Endothelial cell of umbilical vein (primary cell): ENCODE results near the gene PRPF31. TPM values are rescaled to one million over a fixed set of nuclear protein-coding genes. Genes with fewer than 3 reads are reported as not detected.

Experiments
- BruUV-seq: library from RNA; stranded (reverse); fragments of 400-500 nt; replicated peaks from 2 replicates; lab custom pipeline; 2021; lab: Mats Ljungman, UMichigan
- CTCF ChIA-PET: fragments of 300-600, 350-600 bp; sonication (Branson Sonifier 250); formaldehyde crosslinking; loops from one replicate; lab custom pipeline; 2021; ENCODE audit warnings: antibody characterized with exemption, inconsistent platforms; lab: Charles Lee
- POLR2A ChIA-PET: fragments of 300-600, 350-600 bp; sonication (Branson Sonifier 250); formaldehyde crosslinking; loops from one replicate; lab custom pipeline; 2021; ENCODE audit warnings: antibody characterized with exemption, inconsistent platforms; lab: Charles Lee
- DNase-seq: peaks from one replicate; pipeline ENCODE4 v3.0.0-alpha.2; 2011; ENCODE audit warnings: low read depth, low spot score
- FAIRE-seq: peaks from 2 replicates; lab custom pipeline; 2011; peaks lifted over from hg19 to GRCh38; lab: Jason Lieb, UNC
- H2AFZ ChIP-seq: 2 replicates; pipeline ENCODE4 v1.6.0; 2012; ENCODE audit warnings: low read depth, low read length, control low read depth, inconsistent platforms
- H3K27ac ChIP-seq: 2 replicates; pipeline ENCODE4 v1.5.1; 2011; ENCODE audit warnings: low read depth, mild to moderate bottlenecking, control low read depth, low read length, moderate library complexity; ENCODE audit not compliant: insufficient read depth
- H3K27me3 ChIP-seq, 2 experiments: 2 replicates each; pipeline versions ENCODE4 v1.6.0 to v1.6.1; 2011; ENCODE audit warnings: low read length in 2 of 2, mixed read lengths in 1 of 2; ENCODE audit not compliant: control insufficient read depth in 2 of 2, insufficient read depth in 2 of 2
- H3K36me3 ChIP-seq, 2 experiments: 2 replicates in 1 of 2; 3 replicates in 1 of 2; pipeline ENCODE4 v1.5.1; 2011; ENCODE audit warnings: low read length in 2 of 2, mild to moderate bottlenecking in 1 of 2, moderate library complexity in 1 of 2; ENCODE audit not compliant: control insufficient read depth in 2 of 2, insufficient read depth in 2 of 2; ENCODE audit errors: extremely low read depth in 1 of 2
- H3K4me1 ChIP-seq: 3 replicates; pipeline ENCODE4 v1.5.1; 2011; ENCODE audit warnings: mild to moderate bottlenecking, low read length; ENCODE audit not compliant: control insufficient read depth, insufficient read depth; ENCODE audit errors: extremely low read depth
- H3K4me2 ChIP-seq: 2 replicates; pipeline ENCODE4 v1.6.1; 2011; ENCODE audit warnings: low read length, control low read depth, mixed read lengths; ENCODE audit not compliant: insufficient read depth
- H3K4me3 ChIP-seq, 3 experiments: fragments of 200-600 bp in 1 of 3; sonication (generic), shearing (Covaris generic) in 1 of 3; replicated peaks in 1 of 3; 2 replicates each; pipeline ENCODE4 v1.5.1; 2011 to 2016; ENCODE audit warnings: control low read depth in 3 of 3, low read length in 3 of 3, mild to moderate bottlenecking in 2 of 3, inconsistent platforms in 1 of 3, low read depth in 1 of 3, moderate library complexity in 1 of 3; ENCODE audit not compliant: insufficient read depth in 1 of 3
- H3K79me2 ChIP-seq: 2 replicates; pipeline ENCODE4 v1.6.0; 2012; ENCODE audit warnings: low read length, inconsistent platforms; ENCODE audit not compliant: control insufficient read depth, insufficient read depth
- H3K9ac ChIP-seq: replicated peaks from 2 replicates; pipeline ENCODE3; 2011; ENCODE audit warnings: low read length, control low read depth; ENCODE audit not compliant: insufficient read depth; ENCODE audit errors: extremely low read depth
- H3K9me1 ChIP-seq: replicated peaks from 3 replicates; pipeline ENCODE4 v1.6.0; 2011; ENCODE audit warnings: mild to moderate bottlenecking, low read length; ENCODE audit not compliant: control insufficient read depth, insufficient read depth; ENCODE audit errors: extremely low read depth
- H3K9me3 ChIP-seq: replicated peaks from 2 replicates; pipeline ENCODE4 v1.5.1; 2012; ENCODE audit warnings: low read length, inconsistent platforms; ENCODE audit not compliant: control insufficient read depth, insufficient read depth
- H4K20me1 ChIP-seq: replicated peaks from 2 replicates; pipeline ENCODE3; 2011; ENCODE audit warnings: mild to moderate bottlenecking, low read length; ENCODE audit not compliant: control insufficient read depth, insufficient read depth; ENCODE audit errors: extremely low read depth
- EZH2 ChIP-seq: IDR thresholded peaks from 2 replicates; pipeline ENCODE4 v1.6.1; 2012; ENCODE audit warnings: borderline replicate concordance, low read depth, mild to moderate bottlenecking, moderate library complexity, low read length, inconsistent platforms; ENCODE audit not compliant: severe bottlenecking
- FOS ChIP-seq: IDR thresholded peaks from 2 replicates; pipeline ENCODE4 v1.6.1; 2011; ENCODE audit warnings: mild to moderate bottlenecking, low read length, moderate library complexity, borderline replicate concordance; ENCODE audit not compliant: insufficient read depth
- GATA2 ChIP-seq: IDR thresholded peaks from 2 replicates; pipeline ENCODE4 v1.7.0; 2011; ENCODE audit warnings: low read depth, mild to moderate bottlenecking, moderate library complexity, mixed read lengths, low read length; ENCODE audit not compliant: insufficient read length, insufficient read depth
- MYC ChIP-seq: IDR thresholded peaks from one replicate; pipeline ENCODE4 v1.6.1; 2011; ENCODE audit warnings: mild to moderate bottlenecking, low read depth, low read length
- POLR2A ChIP-seq: IDR thresholded peaks from 2 replicates; pipeline ENCODE4 v1.6.1; 2012; ENCODE audit warnings: low read depth, mild to moderate bottlenecking, control low read depth, low read length
- POLR2AphosphoS5 ChIP-seq: IDR thresholded peaks from 2 replicates; pipeline ENCODE4 v1.6.1; 2012; ENCODE audit warnings: low read depth, mild to moderate bottlenecking, control low read depth, low read length, moderate library complexity; ENCODE audit not compliant: insufficient read depth
- dilution Hi-C: fragments of 300-500 bp; cut with MboI; formaldehyde crosslinking; loops from one replicate; pipeline ENCODE4 v1.15.0; 2019; ENCODE audit warnings: low sequenced_read_pairs; ENCODE audit not compliant: extremely low pct_ligation_motif_present
- intact Hi-C: fragments of 100-400 bp; cut with micrococcal nuclease; formaldehyde crosslinking; loops from one replicate; pipeline ENCODE4 v1.10.0; 2022
- polyA plus RNA-seq, 4 experiments: library from polyadenylated mRNA; depleted of rRNA in 3 of 4; stranded (reverse) in 3 of 4; unstranded in 1 of 4; fragments of >200 nt; gene quantifications; 2 replicates each; pipeline versions ENCODE4 v1.2.1 to v1.2.3, GENCODE V29; 2011 to 2012; ENCODE audit warnings: missing spikeins in 1 of 4
- total RNA-seq: library from RNA; stranded (reverse); gene quantifications from 2 replicates; pipeline ENCODE4 v1.2.3, GENCODE V29; 2021
- TF ChIP-seq, protein P1 (sequence below): IDR thresholded peaks from 2 replicates; pipeline ENCODE4 v1.6.1; 2011; ENCODE audit not compliant: insufficient read depth, insufficient read length
- TF ChIP-seq, protein P2 (sequence below), 2 donors: IDR thresholded peaks; 1 replicate in 1 of 2; 2 replicates in 1 of 2; pipeline ENCODE4 v1.5.1; 2011; ENCODE audit warnings: low read length in 2 of 2, mild to moderate bottlenecking in 2 of 2, moderate library complexity in 2 of 2, control low read depth in 1 of 2, inconsistent platforms in 1 of 2, low read depth in 1 of 2; ENCODE audit not compliant: insufficient read depth in 1 of 2; ENCODE audit errors: extremely low read depth in 1 of 2

PRPF31 gene
- total and polyA plus RNA-seq, 2 donors (not counting 3 experiments of a cell fraction or from before 2014, with no cell fraction given) = 76.2 to 101 TPM

DNA sequence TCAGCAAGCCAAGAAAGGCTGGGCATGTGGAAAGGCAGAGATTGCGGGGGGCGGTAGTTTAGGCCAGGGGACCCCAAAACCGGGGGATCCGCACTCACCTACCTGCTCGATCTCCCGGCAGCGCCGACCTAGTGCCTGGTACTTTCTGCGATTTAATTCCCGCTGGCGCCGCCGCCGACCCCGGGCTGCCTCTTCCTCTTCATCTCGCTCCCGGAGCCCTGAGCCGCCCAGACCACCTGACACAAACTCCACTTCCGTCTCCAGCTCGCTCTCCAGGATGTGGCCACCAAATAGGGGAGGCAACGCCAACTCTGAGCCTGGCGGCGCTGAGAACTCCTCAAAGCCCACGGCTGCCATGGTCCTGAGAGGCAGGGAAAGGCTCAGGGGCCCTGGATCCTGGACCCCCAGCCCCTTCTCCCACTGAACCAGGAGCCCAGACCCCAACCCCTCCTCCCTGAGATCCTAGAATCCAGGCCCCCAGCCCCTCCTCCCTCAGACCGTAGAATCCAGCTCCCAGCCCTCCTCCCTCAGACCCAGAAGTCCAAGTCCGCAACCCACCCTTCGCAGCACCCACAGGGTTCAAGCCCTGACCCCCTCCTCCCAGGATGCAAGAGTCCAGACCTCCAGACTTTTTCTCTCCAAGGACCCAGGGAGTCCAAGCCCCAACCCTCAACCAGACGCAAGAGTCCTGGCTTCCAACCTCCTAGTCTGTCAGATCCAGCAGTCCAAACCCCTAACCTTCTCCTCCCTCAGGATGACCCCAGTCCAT lies 1.0 kb upstream of the PRPF31 start:
- ChIA-PET POLR2A (interaction anchor here (0.7 to 2.1 kb wide), 4 partner anchors 9 to 87 kb away, joined by 3 to 13 read pairs (median 4); partner anchors contain the start of genes CNOT3 and MBOAT7), CTCF (interaction anchor here (0.7 to 1.7 kb wide), 8 partner anchors 9 to 306 kb away, joined by 3 to 5 read pairs (median 4); partner anchors contain the start of gene CNOT3)
- intact Hi-C loops (loop anchor here (1.0 to 5.0 kb wide), 4 partner anchors 12 to 132 kb away; partner anchors contain the start of genes CNOT3, LENG1 and NDUFA3), dilution Hi-C loops (no loop called here)
- Histone ChIP-seq H3K4me3 (peak overlapping the region; percentile 51 to 81 (median 68)), H4K20me1 (no peaks in the 10 kb centered on the region), H3K27me3 (no peaks in the 10 kb centered on the region), H3K27ac (no peak overlapping the region), H3K79me2 (peaks cover 17% of the 10 kb centered on the region), H3K9me1 (no peaks in the 10 kb centered on the region), H3K36me3 (peaks cover 3 to 15% of the 10 kb centered on the region in 2 experiments), H3K4me2 (peak overlapping the region; percentile 84), H3K9me3 (no peaks in the 10 kb centered on the region), H3K4me1 (peaks cover 7% of the 10 kb centered on the region), H2AFZ (peak overlapping the region; percentile 1), H3K9ac (peak overlapping the region; percentile 82)
- no TSS peak for BruUV-seq
- TF ChIP-seq FOS (no peak), POLR2A (peak; percentile 68), EZH2 (no peak), MYC (no peak), GATA2 (no peak), POLR2AphosphoS5 (peak; percentile 32)
- TF ChIP-seq, protein P1, sequence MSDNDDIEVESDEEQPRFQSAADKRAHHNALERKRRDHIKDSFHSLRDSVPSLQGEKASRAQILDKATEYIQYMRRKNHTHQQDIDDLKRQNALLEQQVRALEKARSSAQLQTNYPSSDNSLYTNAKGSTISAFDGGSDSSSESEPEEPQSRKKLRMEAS = no peak
- TF ChIP-seq, protein P2, sequence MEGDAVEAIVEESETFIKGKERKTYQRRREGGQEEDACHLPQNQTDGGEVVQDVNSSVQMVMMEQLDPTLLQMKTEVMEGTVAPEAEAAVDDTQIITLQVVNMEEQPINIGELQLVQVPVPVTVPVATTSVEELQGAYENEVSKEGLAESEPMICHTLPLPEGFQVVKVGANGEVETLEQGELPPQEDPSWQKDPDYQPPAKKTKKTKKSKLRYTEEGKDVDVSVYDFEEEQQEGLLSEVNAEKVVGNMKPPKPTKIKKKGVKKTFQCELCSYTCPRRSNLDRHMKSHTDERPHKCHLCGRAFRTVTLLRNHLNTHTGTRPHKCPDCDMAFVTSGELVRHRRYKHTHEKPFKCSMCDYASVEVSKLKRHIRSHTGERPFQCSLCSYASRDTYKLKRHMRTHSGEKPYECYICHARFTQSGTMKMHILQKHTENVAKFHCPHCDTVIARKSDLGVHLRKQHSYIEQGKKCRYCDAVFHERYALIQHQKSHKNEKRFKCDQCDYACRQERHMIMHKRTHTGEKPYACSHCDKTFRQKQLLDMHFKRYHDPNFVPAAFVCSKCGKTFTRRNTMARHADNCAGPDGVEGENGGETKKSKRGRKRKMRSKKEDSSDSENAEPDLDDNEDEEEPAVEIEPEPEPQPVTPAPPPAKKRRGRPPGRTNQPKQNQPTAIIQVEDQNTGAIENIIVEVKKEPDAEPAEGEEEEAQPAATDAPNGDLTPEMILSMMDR (IDR thresholded peaks at IDR 0.05; ENCODE audit: extremely low read depth in 1 of 2, insufficient read depth in 1 of 2, low read depth in 1 of 2, low read length in 2 of 2) = no peak
- DNase-seq (peak; percentile 31), FAIRE-seq (peak; percentile 70)
